Erythroblast (primary cell): Measurements from ENCODE around the gene C1orf50.

Source experiments
- GATA1 ChIP-seq: IDR thresholded peaks from 2 replicates; pipeline ENCODE4 v1.6.1; 2011; ENCODE audit warnings: low read depth, mild to moderate bottlenecking, control low read depth, low read length, moderate library complexity
- POLR2A ChIP-seq: IDR thresholded peaks from 2 replicates; pipeline ENCODE4 v1.6.1; 2011; ENCODE audit warnings: mild to moderate bottlenecking, low read length

DNA sequence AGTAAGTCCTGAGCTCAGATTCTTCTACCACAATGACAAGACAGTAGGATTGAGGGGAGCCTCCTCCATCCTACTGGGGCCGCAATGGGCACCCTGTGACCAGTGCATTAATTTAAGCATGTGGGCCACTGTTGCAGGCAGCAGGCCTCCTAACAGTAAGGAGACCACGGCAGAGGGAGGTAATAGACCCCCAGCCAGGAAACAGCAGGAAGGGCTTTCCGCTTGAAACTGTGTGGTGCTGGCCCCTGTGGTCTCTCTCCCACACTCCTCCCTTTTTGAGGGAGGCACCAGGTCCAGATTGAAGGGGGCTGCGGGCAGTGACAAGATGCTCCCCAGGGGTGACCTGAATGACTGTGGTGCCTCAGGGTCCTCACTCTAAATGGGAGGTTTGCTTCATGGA, 25.3 kb upstream of the C1orf50 start:
- TF ChIP-seq POLR2A (no peak), GATA1 (no peak)
